ENCODE measurements around the gene FOXI2.

FOXI2 gene

DNA sequence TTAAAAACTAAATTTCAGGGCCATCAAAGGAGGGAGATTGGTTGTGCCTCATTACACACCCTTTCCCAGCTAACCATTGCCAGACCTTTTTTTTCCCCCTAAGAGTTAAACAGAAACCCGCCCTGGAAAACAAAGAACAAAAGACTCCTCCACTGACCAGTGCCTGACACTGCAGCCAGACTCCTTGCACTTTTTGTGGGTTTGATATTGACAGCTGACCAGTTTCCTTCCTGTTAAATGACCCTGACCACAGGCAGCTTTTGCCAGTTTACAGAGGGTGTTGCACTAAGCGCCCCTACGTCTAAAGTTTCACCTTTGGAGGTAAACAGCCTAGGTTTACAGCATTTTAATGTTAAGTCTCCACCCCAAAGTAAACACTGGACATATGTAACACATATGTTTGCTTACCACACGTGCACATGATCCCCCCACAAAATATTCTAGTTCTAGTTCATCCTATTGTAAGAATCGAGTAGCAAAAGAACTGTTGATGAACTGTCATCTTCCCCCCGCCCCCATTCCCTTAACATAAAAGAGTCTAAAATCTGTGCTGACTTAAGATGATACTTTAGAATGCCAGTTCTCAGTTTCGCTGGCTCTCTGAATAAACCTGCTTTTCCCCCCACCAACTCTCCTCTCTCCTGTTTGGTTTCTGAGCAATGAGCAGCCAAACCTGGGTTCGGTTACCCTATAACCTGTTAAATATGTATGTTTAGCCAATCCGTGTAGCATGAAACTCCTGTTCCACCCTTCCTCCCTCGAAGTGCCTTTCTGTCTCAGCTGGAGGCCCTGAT, 38.0 kb downstream of the FOXI2 start:
- Histone ChIP-seq H3K23ac (ENCODE audit: low read length in 2 of 2) (no peak overlapping the region), H4K91ac (ENCODE audit: low read length) (no peak overlapping the region), H3K4ac (ENCODE audit: low read depth in 1 of 2, low read length in 2 of 2) (no peak overlapping the region), H3K4me3 (ENCODE audit: insufficient read depth in 1 of 2, low read depth in 1 of 2, low read length in 2 of 2) (no peak overlapping the region), H4K8ac (ENCODE audit: low read length) (no peak overlapping the region), H3K4me2 (ENCODE audit: low read length, poor library complexity, severe bottlenecking) (no peak overlapping the region), H3K9ac (ENCODE audit: low read length) (no peak overlapping the region), H3K27me3 (ENCODE audit: control insufficient read depth in 1 of 2, insufficient read depth in 1 of 2, low read length in 2 of 2) (no peaks in the 10 kb centered on the region), H2AFZ (ENCODE audit: low read depth, low read length) (no peak overlapping the region), H3K79me1 (replicated peaks; ENCODE audit: low read length, poor library complexity, severe bottlenecking) (no peaks in the 10 kb centered on the region), H2BK12ac (ENCODE audit: low read length in 2 of 2) (no peak overlapping the region), H3K4me1 (ENCODE audit: control insufficient read depth, insufficient read depth, low read depth, low read length) (no peaks in the 10 kb centered on the region), H2BK120ac (ENCODE audit: low read depth, low read length) (no peak overlapping the region), H3K36me3 (ENCODE audit: control insufficient read depth in 1 of 2, insufficient read depth in 2 of 2, low read depth in 1 of 2, low read length in 2 of 2) (no peaks in the 10 kb centered on the region), H3K14ac (ENCODE audit: low read length in 2 of 2) (no peak overlapping the region), H2BK15ac (ENCODE audit: low read depth, poor library complexity, severe bottlenecking) (no peak overlapping the region), H2BK5ac (ENCODE audit: low read depth, low read length, poor library complexity, severe bottlenecking) (no peak overlapping the region), H2AK5ac (ENCODE audit: low read length, severe bottlenecking) (no peak overlapping the region), H3K9me3 (ENCODE audit: control insufficient read depth, low read length) (peaks cover 4% of the 10 kb centered on the region), H3K18ac (ENCODE audit: low read depth in 1 of 2, low read length in 2 of 2) (no peak overlapping the region), H3K27ac (ENCODE audit: low read length, poor library complexity, severe bottlenecking) (no peak overlapping the region)
- WGBS = 41% methylated on average over 10 of the region's 10 CpGs
- DNase-seq = no peak

DNA sequence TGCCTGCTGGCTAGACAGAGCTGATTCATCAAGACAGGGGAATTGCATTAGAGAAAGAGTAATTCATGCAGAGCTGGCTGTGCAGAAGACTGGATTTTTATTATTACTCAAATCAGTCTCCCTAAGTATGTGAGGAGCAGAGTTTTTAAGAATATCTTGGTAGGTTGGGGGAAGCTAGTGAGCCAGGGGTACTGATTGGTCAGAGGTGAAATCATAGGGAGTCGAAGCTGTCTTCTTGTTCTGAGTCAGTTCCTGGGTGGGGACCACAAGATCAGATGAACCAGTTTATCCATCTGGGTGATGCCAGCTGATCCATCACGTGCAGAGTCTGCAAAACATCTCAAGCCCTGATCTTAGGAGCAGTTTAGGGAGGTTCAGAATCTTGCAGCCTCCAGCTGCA, 39.8 kb downstream of the FOXI2 start:
- H3K9ac ChIP-seq (ENCODE audit: low read length) = no peak overlapping the region
- DNase-seq = no peak
- no peak overlapping the region for H3K14ac ChIP-seq (ENCODE audit: low read length in 2 of 2)
- WGBS = 45% methylated on average over 2 of the region's 2 CpGs
- H2BK5ac ChIP-seq (ENCODE audit: low read depth, low read length, poor library complexity, severe bottlenecking) = no peak overlapping the region
- H3K4me2 ChIP-seq (ENCODE audit: low read length, poor library complexity, severe bottlenecking) = no peak overlapping the region
- H3K4me3 ChIP-seq (ENCODE audit: insufficient read depth in 1 of 2, low read depth in 1 of 2, low read length in 2 of 2) = no peak overlapping the region
- no peak overlapping the region for H3K23ac ChIP-seq (ENCODE audit: low read length in 2 of 2)
- H2BK12ac ChIP-seq (ENCODE audit: low read length in 2 of 2) = no peak overlapping the region
- no peak overlapping the region for H3K27ac ChIP-seq (ENCODE audit: low read length, poor library complexity, severe bottlenecking)
- no peak overlapping the region for H2AFZ ChIP-seq (ENCODE audit: low read depth, low read length)
- H3K27me3 ChIP-seq (ENCODE audit: control insufficient read depth in 1 of 2, insufficient read depth in 1 of 2, low read length in 2 of 2) = no peaks in the 10 kb centered on the region
- no peak overlapping the region for H3K18ac ChIP-seq (ENCODE audit: low read depth in 1 of 2, low read length in 2 of 2)
- H3K36me3 ChIP-seq (ENCODE audit: control insufficient read depth in 1 of 2, insufficient read depth in 2 of 2, low read depth in 1 of 2, low read length in 2 of 2) = no peaks in the 10 kb centered on the region
- H4K8ac ChIP-seq (ENCODE audit: low read length) = no peak overlapping the region
- H2AK5ac ChIP-seq (ENCODE audit: low read length, severe bottlenecking) = no peak overlapping the region
- H2BK120ac ChIP-seq (ENCODE audit: low read depth, low read length) = no peak overlapping the region
- H3K4ac ChIP-seq (ENCODE audit: low read depth in 1 of 2, low read length in 2 of 2) = no peak overlapping the region
- H3K9me3 ChIP-seq (ENCODE audit: control insufficient read depth, low read length) = no peaks in the 10 kb centered on the region
- H4K91ac ChIP-seq (ENCODE audit: low read length) = no peak overlapping the region
- no peaks in the 10 kb centered on the region for H3K79me1 ChIP-seq (replicated peaks; ENCODE audit: low read length, poor library complexity, severe bottlenecking)
- H2BK15ac ChIP-seq (ENCODE audit: low read depth, poor library complexity, severe bottlenecking) = no peak overlapping the region
- no peaks in the 10 kb centered on the region for H3K4me1 ChIP-seq (ENCODE audit: control insufficient read depth, insufficient read depth, low read depth, low read length)

DNA sequence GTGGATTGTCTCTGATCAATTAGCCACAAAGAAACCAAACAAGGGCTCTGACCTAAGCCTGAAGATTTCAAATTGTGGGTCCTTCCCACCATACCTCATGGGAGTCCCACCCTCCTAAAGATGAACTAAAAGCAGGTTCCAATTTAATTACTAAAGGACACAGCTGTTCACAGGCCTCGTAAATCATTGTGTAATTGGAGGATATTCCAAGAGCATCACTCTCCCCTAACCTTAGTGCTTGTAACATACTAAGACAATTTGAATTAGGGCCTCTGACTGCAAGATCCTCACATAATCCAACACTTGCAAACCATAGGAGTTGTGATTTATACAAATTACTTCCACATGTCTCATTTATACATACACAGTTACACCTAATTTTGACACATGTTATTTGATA, 44.4 kb downstream of the FOXI2 start:
- H2AFZ ChIP-seq (ENCODE audit: low read depth, low read length) = no peak overlapping the region
- no peak overlapping the region for H3K18ac ChIP-seq (ENCODE audit: low read depth in 1 of 2, low read length in 2 of 2)
- H2BK15ac ChIP-seq (ENCODE audit: low read depth, poor library complexity, severe bottlenecking) = no peak overlapping the region
- H2BK120ac ChIP-seq (ENCODE audit: low read depth, low read length) = no peak overlapping the region
- H3K14ac ChIP-seq (ENCODE audit: low read length in 2 of 2) = no peak overlapping the region
- no peaks in the 10 kb centered on the region for H3K79me1 ChIP-seq (replicated peaks; ENCODE audit: low read length, poor library complexity, severe bottlenecking)
- H3K23ac ChIP-seq (ENCODE audit: low read length in 2 of 2) = no peak overlapping the region
- no peak overlapping the region for H3K4me3 ChIP-seq (ENCODE audit: insufficient read depth in 1 of 2, low read depth in 1 of 2, low read length in 2 of 2)
- H3K9me3 ChIP-seq (ENCODE audit: control insufficient read depth, low read length) = no peaks in the 10 kb centered on the region
- no peak overlapping the region for H3K4ac ChIP-seq (ENCODE audit: low read depth in 1 of 2, low read length in 2 of 2)
- no peak overlapping the region for H4K91ac ChIP-seq (ENCODE audit: low read length)
- 56% methylated on average over 1 of the region's 1 CpG for WGBS
- no peak overlapping the region for H3K4me2 ChIP-seq (ENCODE audit: low read length, poor library complexity, severe bottlenecking)
- H3K4me1 ChIP-seq (ENCODE audit: control insufficient read depth, insufficient read depth, low read depth, low read length) = no peaks in the 10 kb centered on the region
- no peak overlapping the region for H2BK5ac ChIP-seq (ENCODE audit: low read depth, low read length, poor library complexity, severe bottlenecking)
- DNase-seq = no peak
- H4K8ac ChIP-seq (ENCODE audit: low read length) = no peak overlapping the region
- H3K9ac ChIP-seq (ENCODE audit: low read length) = no peak overlapping the region
- H3K36me3 ChIP-seq (ENCODE audit: control insufficient read depth in 1 of 2, insufficient read depth in 2 of 2, low read depth in 1 of 2, low read length in 2 of 2) = no peaks in the 10 kb centered on the region
- no peak overlapping the region for H3K27ac ChIP-seq (ENCODE audit: low read length, poor library complexity, severe bottlenecking)
- no peak overlapping the region for H2AK5ac ChIP-seq (ENCODE audit: low read length, severe bottlenecking)
- no peak overlapping the region for H2BK12ac ChIP-seq (ENCODE audit: low read length in 2 of 2)
- H3K27me3 ChIP-seq (ENCODE audit: control insufficient read depth in 1 of 2, insufficient read depth in 1 of 2, low read length in 2 of 2) = no peaks in the 10 kb centered on the region

DNA sequence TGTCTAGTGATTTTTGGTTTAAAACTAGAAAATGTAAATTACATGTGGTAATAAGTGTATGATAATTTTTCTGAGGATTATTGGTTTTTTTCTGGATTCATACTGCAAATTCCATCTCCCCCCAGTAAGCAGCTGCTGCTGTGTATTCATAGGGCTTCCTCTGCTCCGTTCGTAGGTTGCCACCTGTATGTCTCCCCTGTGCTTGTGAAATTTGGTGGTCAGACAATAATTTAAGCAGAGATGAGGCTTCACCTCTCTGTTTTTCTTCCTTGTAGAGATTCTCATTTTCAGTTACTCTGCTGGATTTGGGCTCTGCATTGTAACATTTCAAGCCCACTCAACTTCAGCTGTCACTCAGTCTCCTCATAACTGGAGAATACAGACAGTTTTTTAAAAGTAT, 50.9 kb downstream of the FOXI2 start:
- Histone ChIP-seq H3K18ac (ENCODE audit: low read depth in 1 of 2, low read length in 2 of 2) (no peak overlapping the region), H2BK120ac (ENCODE audit: low read depth, low read length) (no peak overlapping the region)
- 40% methylated on average over 1 of the region's 2 CpGs for WGBS

More for the DNA sequence above, 50.9 kb downstream of the FOXI2 start:
- no peak overlapping the region for H2AK5ac ChIP-seq (ENCODE audit: low read length, severe bottlenecking)
- H2BK12ac ChIP-seq (ENCODE audit: low read length in 2 of 2) = no peak overlapping the region
- H3K9me3 ChIP-seq (ENCODE audit: control insufficient read depth, low read length) = no peaks in the 10 kb centered on the region
- H3K4ac ChIP-seq (ENCODE audit: low read depth in 1 of 2, low read length in 2 of 2) = no peak overlapping the region
- H3K27ac ChIP-seq (ENCODE audit: low read length, poor library complexity, severe bottlenecking) = no peak overlapping the region
- H3K79me1 ChIP-seq (replicated peaks; ENCODE audit: low read length, poor library complexity, severe bottlenecking) = no peaks in the 10 kb centered on the region
- no peaks in the 10 kb centered on the region for H3K4me1 ChIP-seq (ENCODE audit: control insufficient read depth, insufficient read depth, low read depth, low read length)
- no peak overlapping the region for H3K4me2 ChIP-seq (ENCODE audit: low read length, poor library complexity, severe bottlenecking)
- H3K4me3 ChIP-seq (ENCODE audit: insufficient read depth in 1 of 2, low read depth in 1 of 2, low read length in 2 of 2) = no peak overlapping the region
- H2BK15ac ChIP-seq (ENCODE audit: low read depth, poor library complexity, severe bottlenecking) = no peak overlapping the region
- peaks cover 0 to 9% of the 10 kb centered on the region in 2 experiments for H3K27me3 ChIP-seq (ENCODE audit: control insufficient read depth in 1 of 2, insufficient read depth in 1 of 2, low read length in 2 of 2)
- no peak for DNase-seq
- no peak overlapping the region for H2AFZ ChIP-seq (ENCODE audit: low read depth, low read length)
- H3K14ac ChIP-seq (ENCODE audit: low read length in 2 of 2) = no peak overlapping the region
- H2BK5ac ChIP-seq (ENCODE audit: low read depth, low read length, poor library complexity, severe bottlenecking) = no peak overlapping the region
- no peak overlapping the region for H3K23ac ChIP-seq (ENCODE audit: low read length in 2 of 2)
- H4K91ac ChIP-seq (ENCODE audit: low read length) = no peak overlapping the region
- no peak overlapping the region for H4K8ac ChIP-seq (ENCODE audit: low read length)
- H3K9ac ChIP-seq (ENCODE audit: low read length) = no peak overlapping the region
- no peaks in the 10 kb centered on the region for H3K36me3 ChIP-seq (ENCODE audit: control insufficient read depth in 1 of 2, insufficient read depth in 2 of 2, low read depth in 1 of 2, low read length in 2 of 2)

All from mesenchymal stem cell (in vitro differentiated cells and primary cell).